ENCODE data around the gene OPN4.

- TF ChIP-seq RCOR1 (IDR thresholded peaks at IDR 0.05; ENCODE audit: low read length) (no peak), CTCF (IDR thresholded peaks at IDR 0.05) (no peak), CHD2 (IDR thresholded peaks at IDR 0.05; ENCODE audit: low read length, partially characterized antibody) (no peak), EZH2phosphoT487 (IDR thresholded peaks at IDR 0.05; ENCODE audit: borderline replicate concordance, low read depth) (no peak)
Observed at GRCh38 chr10:86648704-86649427, 5.5 kb upstream of the OPN4 start.
